ENCODE measurements around the gene TIGAR. TPM values are rescaled to one million over a fixed set of nuclear protein-coding genes. Genes with fewer than 3 reads are reported as not detected.

The TIGAR gene
- total RNA-seq, 2 donors from 2014 or later: 13.0 to 14.4 TPM

DNA sequence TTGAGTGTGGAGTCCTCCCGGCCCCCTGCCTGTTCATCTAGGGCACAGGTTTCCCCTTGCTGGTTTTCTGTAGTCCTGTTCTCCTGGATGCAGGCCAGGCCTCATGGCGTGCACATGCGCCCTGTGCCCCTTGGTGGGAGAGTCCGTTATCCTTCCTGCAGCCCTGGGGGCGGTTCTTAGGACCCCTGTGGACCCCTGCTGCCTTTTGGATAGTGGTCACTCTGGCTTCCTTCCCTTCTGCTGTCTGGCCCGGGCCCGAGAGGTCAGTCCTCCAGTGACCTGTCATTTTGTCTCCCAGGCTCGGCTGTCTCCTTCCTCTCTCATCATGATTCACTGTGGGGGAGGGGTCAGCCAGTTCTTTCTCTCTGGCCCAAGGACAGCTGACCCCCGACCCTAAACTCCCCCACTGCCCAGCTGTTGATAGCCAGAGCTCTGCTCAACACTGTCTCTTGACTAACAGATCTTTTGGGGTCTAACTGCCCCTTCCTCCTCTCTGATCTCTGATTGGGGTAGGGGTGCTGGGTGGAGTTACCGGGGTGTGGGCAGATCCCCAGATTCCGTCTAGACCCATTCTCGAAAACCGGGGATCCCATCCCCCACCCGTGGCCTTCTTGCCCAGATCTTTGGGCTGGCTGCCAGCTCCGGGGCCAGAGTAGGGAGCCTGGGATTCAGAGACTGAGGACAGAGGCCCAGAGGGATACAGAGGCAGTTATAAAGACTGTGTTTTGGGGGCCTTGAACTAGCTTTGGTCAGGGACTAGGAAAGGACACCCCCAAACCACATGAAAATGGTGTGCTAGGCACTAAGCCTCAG, 40.5 kb upstream of the TIGAR start:
- DNase-seq (peak in 1 of 2 donors; percentile 73), ATAC-seq (peak; percentile 0)
- intact Hi-C loops (cut with DNase I, micrococcal nuclease): no loop called here

DNA sequence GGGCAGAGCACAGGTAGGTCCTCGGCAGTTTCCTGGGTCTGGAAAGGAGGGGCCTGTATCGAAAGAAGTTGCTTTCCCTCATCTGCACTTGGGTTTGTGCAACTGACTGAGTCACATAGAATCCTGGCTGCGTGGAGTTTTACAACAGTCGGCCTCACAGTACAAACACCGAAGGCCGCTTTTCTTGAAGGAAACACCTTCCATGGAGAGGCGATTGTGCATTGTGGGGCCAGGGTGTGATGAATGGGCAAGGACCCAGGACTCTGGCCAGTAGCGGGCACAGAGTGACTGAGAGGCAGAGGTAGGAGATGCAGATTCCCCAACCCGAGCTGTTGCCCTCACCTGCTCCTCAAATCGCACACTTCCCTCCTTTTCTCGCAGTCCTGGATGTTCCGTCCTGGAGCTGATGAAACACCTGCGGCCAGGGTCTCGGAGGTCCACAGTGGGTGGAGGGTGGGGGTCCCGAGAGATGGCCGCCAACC, 39.8 kb upstream of the TIGAR start:
- ATAC-seq: peak; percentile 30
- intact Hi-C loops (cut with DNase I, micrococcal nuclease): no loop called here
- peak in 1 of 2 donors; percentile 63 for DNase-seq

- intact Hi-C loops (cut with DNase I, micrococcal nuclease): no loop called here
- ATAC-seq (no peak), DNase-seq (no peak)
Observed at GRCh38 chr12:4282103-4282891, 38.7 kb upstream of the TIGAR start.

- DNase-seq (no peak), ATAC-seq (no peak)
- intact Hi-C loops (cut with DNase I, micrococcal nuclease): no loop called here
Observed at GRCh38 chr12:4282892-4283511, 38.0 kb upstream of the TIGAR start.

GRCh38 chr12:4283512-4284255, 37.3 kb upstream of the TIGAR start:
- DNase-seq (no peak), ATAC-seq (no peak)
- intact Hi-C loops (cut with DNase I, micrococcal nuclease): no loop called here

GRCh38 chr12:4284306-4284705, 36.7 kb upstream of the TIGAR start:
- ATAC-seq (no peak), DNase-seq (no peak)
- intact Hi-C loops (cut with DNase I, micrococcal nuclease): no loop called here

DNA sequence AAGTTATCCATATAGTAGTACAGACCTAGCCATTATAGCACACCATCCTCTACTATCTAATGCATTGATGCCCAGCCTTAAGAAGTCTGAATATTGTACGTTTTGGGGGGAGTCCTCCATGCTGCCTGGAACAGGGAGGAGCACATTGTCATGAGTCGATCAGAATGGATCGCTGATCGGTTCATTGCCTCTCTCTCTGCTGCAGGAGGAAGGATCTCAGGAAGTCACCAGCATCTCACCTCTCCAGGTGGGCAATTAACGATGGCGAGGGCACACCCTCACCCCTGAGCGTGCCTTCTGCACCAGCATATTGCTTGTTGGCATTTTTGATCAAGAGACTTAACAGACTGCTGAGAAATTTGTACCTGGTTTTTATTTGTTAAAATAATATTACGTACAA, 35.9 kb upstream of the TIGAR start:
- intact Hi-C loops (cut with DNase I, micrococcal nuclease): no loop called here

DNA sequence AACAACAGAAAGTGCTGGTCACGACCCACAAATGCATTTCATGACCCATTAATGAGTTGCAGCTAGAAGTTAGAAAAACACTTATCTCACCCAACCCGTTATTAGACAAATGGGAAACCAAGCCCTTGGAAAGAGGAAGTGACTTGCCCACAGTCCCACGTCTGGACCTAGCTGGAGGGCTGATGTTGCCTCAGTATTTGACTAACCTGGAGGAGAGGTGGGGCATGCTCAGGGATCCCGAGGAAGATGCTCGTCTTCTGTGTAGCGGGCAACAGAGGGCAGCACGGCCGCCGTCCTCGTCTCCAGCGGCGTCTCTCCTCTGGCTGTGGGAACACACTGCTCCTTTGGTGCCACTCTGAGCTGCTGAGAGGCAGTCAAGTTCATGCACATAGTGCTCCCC, 34.8 kb upstream of the TIGAR start:
- DNase-seq (no peak), ATAC-seq (no peak)
- intact Hi-C loops (cut with DNase I, micrococcal nuclease): no loop called here

More for the DNA sequence above, 35.9 kb upstream of the TIGAR start:
- no peak for DNase-seq
- ATAC-seq: no peak

- ATAC-seq (no peak), DNase-seq (no peak)
- intact Hi-C loops (cut with DNase I, micrococcal nuclease): no loop called here
Observed at GRCh38 chr12:4286771-4287317, 34.2 kb upstream of the TIGAR start.

GRCh38 chr12:4287325-4288211, 33.4 kb upstream of the TIGAR start:
- ATAC-seq (peak; percentile 49), DNase-seq (no peak)
- intact Hi-C loops (cut with DNase I, micrococcal nuclease): no loop called here

DNA sequence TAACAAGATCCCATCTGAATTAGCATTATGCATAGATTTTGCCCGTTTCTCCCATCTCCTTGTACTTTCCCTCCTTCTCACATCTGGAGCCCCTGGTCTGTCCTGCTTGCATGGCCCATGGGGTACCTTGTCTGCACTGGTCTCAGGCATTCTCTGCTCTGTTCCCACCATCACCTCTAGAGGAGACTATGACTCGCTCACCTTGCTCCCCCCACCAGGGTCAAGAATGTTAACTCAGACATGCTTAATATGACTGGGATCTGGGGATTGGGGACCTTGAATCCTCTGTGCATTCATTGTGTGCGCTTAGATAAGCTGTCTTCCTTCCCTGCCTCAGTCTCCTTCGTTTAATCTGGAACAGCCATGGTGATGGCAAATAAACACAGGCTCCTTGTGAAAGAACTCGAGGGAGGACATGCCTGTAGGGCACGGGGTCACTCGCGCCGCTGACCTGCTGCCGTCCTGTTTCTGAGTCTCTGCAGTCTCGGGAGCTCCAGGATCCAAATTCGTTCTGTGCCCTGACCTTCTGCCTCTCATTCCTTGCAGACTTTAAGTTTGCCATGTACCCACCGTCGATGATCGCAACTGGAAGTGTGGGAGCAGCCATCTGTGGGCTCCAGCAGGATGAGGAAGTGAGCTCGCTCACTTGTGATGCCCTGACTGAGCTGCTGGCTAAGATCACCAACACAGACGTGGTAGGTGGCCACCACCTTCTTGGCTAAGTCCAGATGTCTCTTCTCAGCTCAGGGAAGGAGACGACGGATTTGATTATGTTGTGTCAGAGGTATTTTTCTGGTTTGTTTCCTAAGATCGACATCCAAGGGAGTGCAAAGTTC, 32.5 kb upstream of the TIGAR start:
- ATAC-seq (no peak), DNase-seq (no peak)
- intact Hi-C loops (cut with DNase I, micrococcal nuclease): no loop called here

- no peak for ATAC-seq
- no peak for DNase-seq
Observed at GRCh38 chr12:4289231-4289878, 31.7 kb upstream of the TIGAR start.

DNA sequence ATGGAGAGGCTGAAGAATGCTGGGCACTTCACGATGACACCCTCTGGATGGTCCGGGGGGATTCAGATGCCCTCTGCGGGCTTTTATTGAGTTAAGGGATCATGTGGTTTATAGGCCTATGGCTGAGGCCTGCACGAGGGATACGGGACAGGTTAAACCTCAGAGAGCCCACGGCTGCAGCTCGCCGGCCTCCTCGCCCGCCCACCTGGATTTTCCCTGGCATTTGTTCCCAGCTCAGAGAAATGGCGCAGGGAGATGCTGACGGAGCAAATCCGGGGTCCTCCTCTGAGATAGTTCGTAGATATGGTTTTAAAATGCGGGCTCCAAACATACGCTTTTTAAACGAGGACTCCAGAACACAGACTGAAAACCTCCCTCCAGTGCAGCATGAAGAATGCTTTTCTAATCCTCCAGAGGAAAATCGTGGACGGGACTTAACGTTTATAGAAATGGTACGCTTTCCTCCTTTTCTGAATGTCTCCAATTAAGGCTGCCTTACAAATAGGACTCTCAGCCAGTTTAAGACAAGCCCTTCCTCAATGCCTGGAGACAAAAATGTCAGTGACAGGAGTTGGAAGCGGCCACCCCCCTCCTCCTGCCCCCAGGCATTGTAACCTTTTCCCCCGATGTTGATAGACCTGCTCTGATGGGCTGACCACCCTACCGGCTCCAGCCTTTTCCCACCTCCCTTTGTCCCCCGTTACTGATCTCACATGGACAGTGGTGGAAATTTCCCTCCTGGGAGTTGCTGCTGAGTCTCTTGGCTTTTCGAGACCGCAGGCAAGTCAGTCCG, 30.8 kb upstream of the TIGAR start:
- intact Hi-C loops (cut with DNase I, micrococcal nuclease): no loop called here
- ATAC-seq (no peak), DNase-seq (no peak)

More at GRCh38 chr12:4289231-4289878, 31.7 kb upstream of the TIGAR start:
- intact Hi-C loops (cut with DNase I, micrococcal nuclease): no loop called here

DNA sequence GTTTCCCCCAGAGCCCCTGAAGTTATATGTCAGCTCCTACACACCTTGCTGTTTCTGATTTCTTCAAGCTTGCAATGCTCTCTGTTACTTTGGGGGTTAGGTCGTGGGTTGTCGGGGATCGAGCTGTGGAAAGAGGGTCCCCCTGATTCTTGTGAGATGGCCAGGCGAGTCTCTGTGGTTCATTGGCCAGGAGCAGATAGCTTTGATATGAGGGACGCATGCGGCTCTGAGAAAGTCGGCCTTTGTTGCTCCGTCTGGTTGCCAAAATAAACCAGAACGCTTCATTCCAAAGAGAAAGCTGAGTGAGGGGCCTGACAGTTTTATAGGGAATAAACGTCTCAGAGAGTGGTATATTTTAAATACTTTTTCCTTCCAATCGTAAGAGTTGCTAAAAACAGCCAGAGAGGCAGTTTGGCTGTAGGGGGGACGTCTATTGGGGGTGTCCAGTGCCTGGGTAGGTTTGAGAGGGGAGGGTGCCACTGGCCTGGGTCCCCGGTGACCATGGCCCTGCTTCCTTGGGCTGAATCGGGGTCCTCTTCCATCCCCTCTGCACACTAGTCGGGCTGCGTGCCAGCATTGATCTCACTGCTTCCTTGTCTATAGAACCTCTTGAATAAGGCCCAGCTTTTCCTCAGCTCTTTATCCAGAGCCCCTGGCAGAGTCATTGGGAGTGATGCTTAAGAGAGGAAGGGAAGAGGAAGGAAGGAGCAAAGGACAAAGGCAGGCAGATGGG, 28.5 kb upstream of the TIGAR start:
- DNase-seq (no peak), ATAC-seq (no peak)
- intact Hi-C loops (cut with DNase I, micrococcal nuclease): no loop called here
